Dendritic cell treated with granulocyte-macrophage colony-stimulating factor and Interleukin-4, amounts not matched to agents 40 ng/mL and 50 ng/mL, for 4 days (primary cell): Measurements from ENCODE around the gene IQSEC1.
A peak's percentile ranks its signal among the peaks of the same experiment; 100 is the strongest.
"Not testable (repeated sequence)": the region's sequence is repeated elsewhere in the genome, so short reads cannot be mapped to it uniquely, and the experiment has no call there.

Source experiments
- H3K27ac Mint-ChIP-seq: one replicate; pipeline ENCODE4 v1.8.0; 2022; ENCODE audit warnings: mild to moderate bottlenecking, mixed read lengths
- H3K27me3 Mint-ChIP-seq: one replicate; pipeline ENCODE4 v1.8.0; 2022; ENCODE audit warnings: mild to moderate bottlenecking, mixed read lengths
- H3K36me3 Mint-ChIP-seq: one replicate; pipeline ENCODE4 v1.8.0; 2022; ENCODE audit warnings: low read depth, mixed read lengths
- H3K4me1 Mint-ChIP-seq: one replicate; pipeline ENCODE4 v1.8.0; 2022; ENCODE audit warnings: low read depth, mixed read lengths
- H3K4me3 Mint-ChIP-seq: one replicate; pipeline ENCODE4 v1.8.0; 2022; ENCODE audit warnings: mild to moderate bottlenecking, moderate library complexity, mixed read lengths
- H3K9me3 Mint-ChIP-seq: one replicate; pipeline ENCODE4 v1.8.0; 2022; ENCODE audit warnings: mixed read lengths
- intact Hi-C: fragments of 100-400 bp; cut with micrococcal nuclease; formaldehyde crosslinking; loops from one replicate; pipeline ENCODE4 v1.15.0; 2022

The IQSEC1 gene

DNA sequence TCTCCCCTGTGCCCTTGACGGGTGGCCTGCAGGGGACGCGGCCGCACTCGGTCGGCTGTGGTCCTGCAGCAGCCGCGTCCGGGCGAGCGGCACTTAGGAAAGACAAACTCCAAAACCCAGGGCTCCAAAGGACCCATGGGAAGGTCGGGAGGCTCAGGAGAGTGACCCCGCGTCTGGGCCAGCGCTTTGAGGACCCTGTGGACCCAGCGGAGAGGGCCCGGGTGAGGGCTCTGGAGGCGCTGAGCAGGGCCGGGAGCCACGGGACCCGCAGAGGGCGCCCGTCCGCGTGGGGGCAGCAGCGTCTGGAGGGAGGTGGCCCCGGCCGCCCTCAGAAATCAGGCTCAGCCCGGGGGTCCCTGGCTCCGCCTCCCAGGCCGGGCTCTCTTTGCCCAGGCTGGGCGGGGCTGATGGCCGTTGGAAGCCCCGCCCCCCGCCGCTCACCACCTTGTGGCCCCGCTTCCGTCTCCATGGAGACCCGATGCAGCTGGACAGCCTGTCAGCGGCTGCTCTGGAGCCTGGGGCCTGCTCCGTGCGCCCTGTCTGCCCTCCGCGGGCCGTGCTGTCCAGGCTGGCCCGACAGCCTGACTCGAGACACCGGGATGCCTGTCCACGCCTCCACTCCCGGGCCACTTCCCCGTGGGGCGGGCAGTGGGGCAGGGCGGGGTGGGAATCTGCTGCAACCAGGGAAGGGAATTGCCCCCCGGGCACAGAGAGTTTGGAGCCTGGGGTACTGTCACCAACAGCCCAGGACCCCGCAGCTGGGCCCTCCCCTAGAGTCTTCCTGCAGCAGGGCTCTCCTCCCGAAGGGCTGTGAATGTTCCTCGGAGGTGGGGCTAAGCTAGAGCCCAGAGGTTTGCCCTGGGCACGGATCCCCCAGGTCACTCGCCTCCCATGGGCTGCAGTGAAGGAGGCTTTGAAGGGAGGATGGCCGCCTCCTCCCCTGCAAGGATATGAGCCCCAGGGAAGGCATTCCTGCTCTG, 197.1 kb downstream of the IQSEC1 start:
- Mint-ChIP-seq H3K27me3 (peaks cover 30% of the 10 kb centered on the region), H3K4me1 (peaks cover 5% of the 10 kb centered on the region), H3K36me3 (no peaks in the 10 kb centered on the region), H3K9me3 (no peaks in the 10 kb centered on the region), H3K4me3 (peak overlapping the region; percentile 64), H3K27ac (no peak overlapping the region)
- intact Hi-C loops = no loop called here

DNA sequence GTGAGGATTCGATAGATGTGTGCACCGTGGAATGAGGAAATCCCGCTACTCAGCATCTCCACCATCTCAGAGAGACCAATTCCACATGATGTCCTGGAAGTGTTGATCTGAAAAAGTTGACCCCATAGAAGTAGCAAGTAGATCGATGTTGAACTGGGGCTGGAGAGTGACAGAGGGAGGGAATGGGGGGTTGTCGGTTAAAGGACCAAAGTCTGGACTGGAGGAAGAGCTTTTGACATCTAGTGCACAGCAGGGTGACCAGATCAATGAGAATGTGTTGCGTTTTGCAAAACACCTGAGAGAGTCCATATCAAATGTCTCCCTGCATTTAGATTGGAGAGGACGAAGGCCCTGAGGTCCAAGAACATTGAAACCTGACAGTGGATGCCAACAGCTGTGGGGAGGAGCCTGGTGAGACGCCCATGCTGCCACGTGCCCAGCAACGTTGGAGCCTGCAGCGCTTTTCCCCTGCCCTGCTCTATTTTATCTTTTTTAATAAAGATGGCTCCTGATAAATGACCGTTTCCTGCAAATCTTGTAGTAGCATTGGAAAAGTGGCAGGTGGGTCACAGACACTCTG, 201.7 kb downstream of the IQSEC1 start:
- peak overlapping the region; percentile 7 for H3K27ac Mint-ChIP-seq
- H3K36me3 Mint-ChIP-seq = no peaks in the 10 kb centered on the region
- peaks cover 56% of the 10 kb centered on the region for H3K27me3 Mint-ChIP-seq
- H3K9me3 Mint-ChIP-seq = peaks cover under 1% of the 10 kb centered on the region
- peaks cover 23% of the 10 kb centered on the region for H3K4me1 Mint-ChIP-seq
- intact Hi-C loops = no loop called here
- H3K4me3 Mint-ChIP-seq = no peak overlapping the region

DNA sequence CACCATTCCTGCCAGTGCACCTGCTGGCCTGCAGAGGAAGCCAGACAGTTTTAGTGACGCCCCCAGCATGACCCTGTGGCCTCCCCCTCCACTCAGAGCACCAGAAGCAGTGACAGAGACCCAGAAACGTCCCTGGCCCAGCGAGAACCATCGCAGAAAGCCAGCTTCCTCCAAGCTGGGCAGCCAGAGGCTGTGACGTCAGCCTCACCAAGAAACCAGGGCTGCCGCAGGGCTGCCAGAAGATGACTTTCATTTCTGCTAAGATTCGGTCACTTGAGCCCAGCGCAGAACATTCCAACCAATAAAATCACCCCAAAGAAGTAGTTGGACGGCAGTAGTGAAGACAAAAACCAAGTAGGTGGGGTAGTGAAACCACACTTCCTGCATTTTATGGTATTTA, 202.3 kb downstream of the IQSEC1 start:
- peaks cover 23% of the 10 kb centered on the region for H3K4me1 Mint-ChIP-seq
- H3K36me3 Mint-ChIP-seq = no peaks in the 10 kb centered on the region
- peak overlapping the region; percentile 7 for H3K27ac Mint-ChIP-seq
- H3K4me3 Mint-ChIP-seq = peak overlapping the region; percentile 8
- intact Hi-C loops = no loop called here
- H3K27me3 Mint-ChIP-seq = peaks cover 56% of the 10 kb centered on the region
- peaks cover 6% of the 10 kb centered on the region for H3K9me3 Mint-ChIP-seq

DNA sequence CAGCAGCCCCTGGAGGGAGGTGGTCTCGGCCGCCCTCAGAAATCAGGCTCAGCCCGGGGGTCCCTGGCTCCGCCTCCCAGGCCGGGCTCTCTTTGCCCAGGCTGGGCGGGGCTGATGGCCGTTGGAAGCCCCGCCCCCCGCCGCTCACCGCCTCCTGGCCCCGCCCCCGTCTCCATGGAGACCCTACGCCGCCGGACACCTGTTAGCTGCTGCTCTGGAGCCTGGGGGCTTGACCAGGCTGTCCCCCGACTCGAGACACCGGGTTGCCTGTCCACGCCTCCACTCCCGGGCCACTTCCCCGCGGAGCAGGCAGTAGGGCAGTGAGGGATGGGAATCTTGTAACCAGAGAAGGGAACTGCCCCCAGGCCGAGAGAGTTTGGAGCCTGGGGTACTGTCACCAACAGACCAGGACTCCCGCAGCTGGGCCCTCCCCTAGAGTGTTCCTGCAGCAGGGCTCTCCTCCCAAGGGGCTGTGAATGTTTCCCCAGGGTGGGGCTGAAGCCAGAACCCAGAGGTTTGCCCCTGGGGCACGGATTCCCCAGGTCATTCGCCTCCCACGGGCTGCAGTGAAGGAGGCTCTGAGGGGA, 204.1 kb downstream of the IQSEC1 start:
- Mint-ChIP-seq H3K27me3 (peaks cover 49% of the 10 kb centered on the region), H3K4me3 (peak overlapping the region; percentile 57), H3K36me3 (no peaks in the 10 kb centered on the region), H3K4me1 (peaks cover 19% of the 10 kb centered on the region), H3K27ac (peak overlapping the region; percentile 80), H3K9me3 (peaks cover 24% of the 10 kb centered on the region)
- intact Hi-C loops = loop anchor here (10.0 kb wide), 1 partner anchor 116 kb away; no protein-coding TSS in a partner anchor

DNA sequence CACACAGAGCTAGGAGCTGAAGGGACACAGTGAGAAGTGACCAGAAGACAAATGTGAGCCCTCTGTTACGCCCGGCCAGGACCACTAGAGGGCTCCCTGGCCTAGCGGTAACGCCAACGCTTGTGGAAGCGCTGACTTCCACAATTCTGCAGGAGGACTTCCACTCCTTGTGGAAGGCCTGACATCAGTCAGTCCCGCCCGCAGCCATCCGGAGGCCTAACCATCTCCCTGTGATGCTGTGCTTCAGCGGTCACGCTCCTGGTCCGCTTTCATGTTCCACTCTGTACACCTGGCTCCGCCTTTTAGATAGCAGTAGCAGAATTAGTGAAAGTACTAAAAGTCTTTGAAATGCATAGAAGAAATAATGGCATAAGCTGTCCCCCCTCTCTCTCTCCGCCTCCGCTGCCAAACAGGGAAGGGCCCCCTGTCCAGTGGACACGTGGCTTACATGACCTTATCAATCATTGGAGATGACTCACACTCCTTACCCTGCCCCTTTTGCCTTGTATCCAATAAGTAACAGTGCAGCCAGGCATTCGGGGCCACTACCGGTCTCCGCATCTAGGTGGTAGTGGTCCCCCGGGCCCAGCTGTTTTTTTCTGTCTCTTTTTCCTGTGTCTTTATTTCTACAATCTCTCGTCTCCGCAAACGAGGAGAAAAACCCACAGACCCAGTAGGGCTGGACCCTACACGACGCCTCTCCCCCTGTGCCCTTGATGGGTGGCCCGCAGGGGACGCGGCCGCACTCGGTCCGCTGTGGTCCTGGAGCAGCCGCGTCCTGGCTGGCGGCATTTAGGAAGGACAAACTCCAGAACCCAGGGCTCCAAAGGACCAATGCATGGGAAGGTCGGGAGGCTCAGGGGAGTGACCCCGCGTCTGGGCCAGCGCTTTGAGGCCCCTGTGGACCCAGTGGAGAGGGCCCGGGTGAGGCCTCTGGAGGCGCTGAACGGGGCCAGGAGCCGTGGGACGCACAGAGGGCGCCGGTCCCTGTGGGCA, 204.9 kb downstream of the IQSEC1 start:
- intact Hi-C loops = loop anchor here (1.0 to 10.0 kb wide), 2 partner anchors 24 to 116 kb away; no protein-coding TSS in a partner anchor
- peaks cover 19% of the 10 kb centered on the region for H3K4me1 Mint-ChIP-seq
- H3K4me3 Mint-ChIP-seq = peak overlapping the region; percentile 57
- H3K36me3 Mint-ChIP-seq = no peaks in the 10 kb centered on the region
- H3K27me3 Mint-ChIP-seq = peaks cover 48% of the 10 kb centered on the region
- peaks cover 24% of the 10 kb centered on the region for H3K9me3 Mint-ChIP-seq
- H3K27ac Mint-ChIP-seq = peak overlapping the region; percentile 80

DNA sequence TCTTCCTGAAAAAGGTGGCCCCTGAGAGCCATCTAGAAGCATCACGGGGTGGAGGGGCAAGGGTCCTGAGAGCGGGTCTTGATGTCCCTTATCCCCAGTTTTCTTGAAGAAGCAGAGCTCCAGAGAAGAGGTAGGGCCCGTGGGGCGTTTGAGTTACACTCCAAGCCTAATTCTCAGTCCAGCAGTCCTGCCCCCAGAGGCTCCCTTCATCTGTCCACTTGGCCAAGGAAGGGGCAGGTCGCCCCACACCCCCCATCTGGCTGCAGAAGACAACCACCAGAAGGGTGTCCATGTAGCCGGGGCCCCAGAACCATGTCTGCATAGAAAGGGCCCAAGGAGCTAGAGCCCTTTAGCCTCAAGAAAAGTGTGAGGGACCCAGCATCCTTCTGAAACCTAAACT, 206.4 kb downstream of the IQSEC1 start:
- Mint-ChIP-seq H3K9me3 (peaks cover 24% of the 10 kb centered on the region), H3K4me1 (peaks cover 19% of the 10 kb centered on the region), H3K27me3 (peaks cover 45% of the 10 kb centered on the region), H3K4me3 (no peak overlapping the region), H3K27ac (no peak overlapping the region), H3K36me3 (no peaks in the 10 kb centered on the region)
- intact Hi-C loops = loop anchor here (10.0 kb wide), 1 partner anchor 118 kb away; no protein-coding TSS in a partner anchor

DNA sequence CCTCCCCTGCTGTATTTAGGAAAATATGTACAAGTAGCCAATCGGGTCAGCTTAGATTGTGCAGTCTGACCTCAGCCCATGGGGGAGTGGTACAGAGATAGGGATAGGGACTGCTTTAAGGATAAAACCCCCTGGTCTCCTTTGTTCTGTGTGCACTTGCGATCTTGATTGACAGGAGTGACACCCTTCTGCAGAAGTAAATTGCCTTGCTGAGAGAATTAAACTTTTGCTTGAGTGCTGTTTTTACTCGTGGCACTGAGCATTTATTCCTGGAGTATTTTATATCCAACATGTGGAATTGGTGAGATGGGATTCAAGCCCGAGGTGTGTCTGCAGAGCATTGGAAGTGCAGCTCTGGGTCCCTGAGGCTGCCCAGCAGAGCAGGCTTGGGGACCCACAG, 208.0 kb downstream of the IQSEC1 start:
- no peak overlapping the region for H3K4me3 Mint-ChIP-seq
- H3K9me3 Mint-ChIP-seq = peaks cover 24% of the 10 kb centered on the region
- H3K27me3 Mint-ChIP-seq = peaks cover 37% of the 10 kb centered on the region
- intact Hi-C loops = loop anchor here (10.0 kb wide), 1 partner anchor 120 kb away; no protein-coding TSS in a partner anchor
- no peaks in the 10 kb centered on the region for H3K36me3 Mint-ChIP-seq
- no peak overlapping the region for H3K27ac Mint-ChIP-seq
- peaks cover 12% of the 10 kb centered on the region for H3K4me1 Mint-ChIP-seq

DNA sequence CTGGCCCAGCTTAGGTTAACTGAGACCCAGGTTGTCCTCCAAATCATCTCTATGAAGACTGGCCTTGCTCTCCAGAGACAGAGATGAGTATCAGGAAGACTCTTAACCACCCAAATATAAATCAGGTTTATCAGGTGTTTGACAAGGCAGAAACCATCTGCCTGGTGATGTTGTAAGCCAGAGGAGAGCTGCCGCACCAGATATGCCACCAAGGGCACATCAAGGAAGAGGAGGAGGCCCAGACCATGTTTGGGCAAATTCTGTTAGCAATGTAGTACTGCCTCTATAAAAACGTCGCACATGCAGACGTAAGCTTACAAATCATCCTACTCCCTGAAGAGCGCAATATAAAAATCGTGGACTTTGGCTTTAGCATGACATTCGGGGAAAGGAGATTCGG, 210.8 kb downstream of the IQSEC1 start:
- H3K4me1 Mint-ChIP-seq = peaks cover 9% of the 10 kb centered on the region
- intact Hi-C loops = loop anchor here (10.0 kb wide), 1 partner anchor 122 kb away; no protein-coding TSS in a partner anchor
- H3K27ac Mint-ChIP-seq = no peak overlapping the region
- H3K9me3 Mint-ChIP-seq = peaks cover 24% of the 10 kb centered on the region
- H3K36me3 Mint-ChIP-seq = no peaks in the 10 kb centered on the region
- H3K27me3 Mint-ChIP-seq = peaks cover 19% of the 10 kb centered on the region
- H3K4me3 Mint-ChIP-seq = no peak overlapping the region

DNA sequence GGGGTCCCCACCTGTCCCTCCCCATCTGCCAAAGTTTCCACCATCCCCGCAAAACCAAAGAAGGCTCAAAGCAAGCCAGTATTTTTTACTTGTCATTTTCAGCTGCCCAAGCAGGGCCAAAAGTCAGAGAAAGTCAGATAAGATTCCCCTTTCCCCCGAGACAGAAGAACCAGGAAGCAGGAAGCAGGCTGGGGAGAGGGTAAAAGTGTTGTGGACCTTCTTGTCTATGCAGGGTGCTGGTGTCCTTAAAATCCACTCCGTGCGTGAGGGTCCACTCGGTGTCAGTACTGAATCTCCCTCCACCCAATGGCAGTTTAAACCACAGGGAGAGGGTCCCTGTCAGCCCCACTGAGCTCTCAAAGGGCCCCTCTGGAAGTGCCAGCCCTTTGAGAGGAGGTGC, 211.6 kb downstream of the IQSEC1 start:
- Mint-ChIP-seq H3K4me1 (peaks cover 9% of the 10 kb centered on the region), H3K4me3 (no peak overlapping the region), H3K27me3 (peaks cover 19% of the 10 kb centered on the region), H3K36me3 (no peaks in the 10 kb centered on the region), H3K9me3 (peaks cover 24% of the 10 kb centered on the region), H3K27ac (no peak overlapping the region)
- intact Hi-C loops = loop anchor here (10.0 kb wide), 1 partner anchor 123 kb away; no protein-coding TSS in a partner anchor

DNA sequence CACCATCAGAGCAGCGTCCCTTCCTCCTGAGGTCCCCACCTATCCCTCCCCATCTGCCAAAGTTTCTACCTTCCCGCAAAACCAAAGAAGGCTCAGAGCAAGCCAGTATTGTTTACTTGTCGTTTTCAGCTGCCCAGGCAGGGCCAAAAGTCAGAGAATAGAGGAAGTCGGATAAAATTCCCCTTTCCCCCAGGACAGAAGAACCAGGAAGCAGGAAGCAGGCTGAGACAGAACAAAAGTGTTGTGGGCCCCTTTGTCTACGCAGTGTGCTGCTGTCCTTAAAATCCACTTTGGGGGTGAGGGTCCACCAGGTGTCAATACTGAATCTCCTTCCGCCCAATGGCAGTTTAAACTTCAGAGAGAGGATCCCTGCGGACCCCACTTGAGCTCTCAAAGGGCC, 213.4 kb downstream of the IQSEC1 start:
- Mint-ChIP-seq H3K9me3 (peaks cover 8% of the 10 kb centered on the region), H3K4me3 (no peak overlapping the region), H3K27ac (peak overlapping the region; percentile 50), H3K4me1 (peaks cover 9% of the 10 kb centered on the region), H3K36me3 (no peaks in the 10 kb centered on the region), H3K27me3 (peaks cover 9% of the 10 kb centered on the region)
- intact Hi-C loops = loop anchor here (10.0 kb wide), 1 partner anchor 125 kb away; no protein-coding TSS in a partner anchor

DNA sequence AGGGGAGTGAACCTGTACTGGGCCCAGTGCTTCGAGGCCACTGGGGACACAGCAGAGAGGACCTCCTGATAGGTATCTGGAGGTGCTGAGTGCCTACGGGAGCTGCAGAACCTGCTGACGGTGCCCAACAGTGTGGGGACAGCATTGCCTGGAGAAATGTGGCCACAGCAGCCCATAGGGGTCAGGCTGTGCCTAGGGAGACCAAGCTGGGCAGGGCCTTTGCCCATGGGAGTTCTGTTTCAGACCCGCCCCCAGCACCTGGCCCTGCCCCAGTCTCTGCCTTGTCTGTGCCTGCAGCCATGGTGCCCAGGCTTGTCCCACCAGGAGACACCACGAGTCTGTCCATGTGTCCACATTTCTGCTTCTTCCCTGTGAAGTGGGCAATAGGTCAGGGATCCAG, 216.6 kb downstream of the IQSEC1 start:
- intact Hi-C loops = no loop called here
- H3K9me3 Mint-ChIP-seq = no peaks in the 10 kb centered on the region
- H3K27ac Mint-ChIP-seq = no peak overlapping the region
- no peaks in the 10 kb centered on the region for H3K36me3 Mint-ChIP-seq
- no peak overlapping the region for H3K4me3 Mint-ChIP-seq
- peaks cover 17% of the 10 kb centered on the region for H3K4me1 Mint-ChIP-seq
- peaks cover 29% of the 10 kb centered on the region for H3K27me3 Mint-ChIP-seq

DNA sequence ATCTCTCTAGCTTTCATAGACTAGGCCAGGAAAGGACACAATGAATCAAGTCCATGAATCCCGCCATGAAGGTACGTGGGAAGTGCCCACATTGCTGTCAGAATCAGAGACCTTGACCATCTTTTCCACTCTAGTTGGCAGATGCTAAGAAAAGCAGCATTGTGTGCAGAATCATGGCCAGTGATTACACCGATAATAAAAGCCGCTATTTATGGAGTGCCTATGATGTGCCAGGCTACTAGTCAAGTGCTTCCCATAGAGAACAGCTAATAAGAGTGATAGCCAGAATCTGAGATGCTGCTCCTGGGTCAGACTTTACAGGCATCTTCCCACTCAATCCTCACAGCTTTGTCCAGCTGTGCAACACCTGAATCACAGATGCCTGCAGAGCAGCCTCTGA, 218.7 kb downstream of the IQSEC1 start:
- Mint-ChIP-seq H3K27ac (no peak overlapping the region), H3K4me1 (peaks cover 8% of the 10 kb centered on the region), H3K27me3 (peaks cover 32% of the 10 kb centered on the region), H3K36me3 (no peaks in the 10 kb centered on the region), H3K4me3 (no peak overlapping the region), H3K9me3 (no peaks in the 10 kb centered on the region)
- intact Hi-C loops = no loop called here

DNA sequence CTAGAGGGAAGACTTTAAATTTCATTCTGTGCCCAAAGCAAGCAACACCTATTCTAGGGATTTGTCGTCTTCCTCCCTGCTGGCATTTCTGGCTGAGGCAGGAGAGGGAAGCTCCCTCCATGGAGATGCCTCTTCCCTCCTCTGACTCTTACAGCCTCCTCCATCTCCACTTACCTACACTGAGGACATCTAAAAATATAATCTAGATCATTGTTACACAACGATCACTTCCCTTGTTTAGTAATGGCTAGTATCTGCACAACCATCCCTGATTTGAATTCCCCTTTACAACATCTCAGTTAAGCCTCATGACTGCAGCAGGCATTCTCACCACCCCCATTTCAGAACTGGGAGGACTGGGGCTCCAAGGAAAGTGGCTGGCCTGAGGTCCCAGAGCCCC, 219.4 kb downstream of the IQSEC1 start:
- H3K4me1 Mint-ChIP-seq, intact Hi-C loops, H3K36me3 Mint-ChIP-seq, H3K27ac Mint-ChIP-seq, H3K4me3 Mint-ChIP-seq, H3K9me3 Mint-ChIP-seq: not testable (repeated sequence)
- peaks cover 32% of the 10 kb centered on the region for H3K27me3 Mint-ChIP-seq
